Fibroblast of skin of left quadriceps (primary cell): ENCODE measurements around the gene PGAP1.
"Not testable (repeated sequence)": the region's sequence is repeated elsewhere in the genome, so short reads cannot be mapped to it uniquely, and the experiment has no call there.

ENCODE experiments used
- DNase-seq, 2 experiments: peaks; one replicate each; pipeline ENCODE4 v3.0.0-alpha.2; 2013; ENCODE audit warnings: low read depth in 2 of 2

Gene PGAP1

DNA sequence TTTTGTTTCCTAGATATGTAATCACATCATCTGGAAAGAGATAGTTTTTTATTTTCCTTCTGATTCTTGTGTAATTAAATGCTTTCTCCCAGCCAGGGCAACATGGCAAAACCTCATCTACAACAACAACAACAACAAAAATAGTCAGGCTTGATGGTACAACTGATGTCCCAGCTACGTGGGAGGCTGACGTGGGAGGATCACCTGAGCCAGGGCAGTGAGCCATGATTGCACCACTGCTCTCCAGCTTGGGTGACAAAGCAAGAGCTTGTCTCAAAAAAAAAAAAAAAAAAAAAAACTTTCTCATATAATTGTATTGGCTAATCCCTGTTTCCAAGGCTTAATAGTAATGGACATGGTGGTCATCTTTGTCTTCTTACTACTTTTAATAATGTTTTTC, 26.4 kb upstream of the PGAP1 start:
- DNase-seq: no peak

- no peak for DNase-seq
Measured at GRCh38 chr2:196951973-196952372, 25.5 kb upstream of the PGAP1 start.

GRCh38 chr2:196949116-196949515, 22.6 kb upstream of the PGAP1 start:
- no peak for DNase-seq

GRCh38 chr2:196944570-196944969, 18.1 kb upstream of the PGAP1 start:
- no peak for DNase-seq

GRCh38 chr2:196941398-196942078, 15.0 kb upstream of the PGAP1 start:
- DNase-seq: no peak

GRCh38 chr2:196939371-196939770, 12.9 kb upstream of the PGAP1 start:
- peak; percentile 45 to 48 for DNase-seq

GRCh38 chr2:196935432-196935831, 8.9 kb upstream of the PGAP1 start:
- DNase-seq: no peak

GRCh38 chr2:196934672-196935071, 8.2 kb upstream of the PGAP1 start:
- DNase-seq: no peak

- DNase-seq: no peak
Measured at GRCh38 chr2:196931555-196931954, 5.0 kb upstream of the PGAP1 start.

DNA sequence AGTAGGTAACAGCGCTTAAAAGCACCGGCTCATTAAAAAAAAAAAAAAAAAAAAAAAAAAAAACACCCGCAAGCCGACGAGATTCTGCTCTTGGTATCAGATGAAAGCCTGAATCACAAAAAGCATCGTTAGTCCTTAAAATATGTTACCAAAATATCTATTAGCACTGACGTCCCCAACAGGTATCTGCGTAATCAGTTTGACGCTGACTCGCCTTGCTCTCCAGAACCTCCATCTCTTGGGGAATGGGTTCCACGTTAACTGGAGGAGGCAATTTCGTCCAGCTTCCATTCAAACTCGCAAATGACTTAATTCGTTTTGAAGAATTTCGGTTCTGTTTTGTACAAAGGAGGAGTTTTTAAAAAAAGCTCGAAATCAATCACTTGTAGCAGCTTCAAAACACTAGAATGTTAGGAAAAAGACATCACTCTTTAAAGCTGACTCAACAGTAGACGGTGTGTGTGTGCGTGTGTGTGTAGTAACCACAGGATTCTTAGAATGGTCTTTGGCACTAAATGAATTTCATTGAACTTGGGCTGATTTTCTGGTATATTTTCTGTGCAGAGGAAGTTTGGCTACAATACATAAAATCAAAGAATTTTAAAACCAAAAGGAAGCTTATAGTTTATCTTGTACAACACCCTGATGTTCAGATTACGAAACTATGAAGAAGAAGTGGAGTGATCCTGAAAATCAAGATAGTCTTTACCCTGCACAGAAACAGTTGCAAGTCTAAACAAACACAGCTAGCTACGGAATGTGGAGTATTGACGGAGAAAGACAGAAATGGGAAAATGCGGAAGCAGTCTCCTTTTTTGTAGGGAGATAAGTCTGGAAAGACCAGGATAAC, 1.1 kb upstream of the PGAP1 start:
- DNase-seq: peak; percentile 63 to 69

GRCh38 chr2:196925768-196926561, 542 bp downstream of the PGAP1 start:
- DNase-seq: no peak

DNA sequence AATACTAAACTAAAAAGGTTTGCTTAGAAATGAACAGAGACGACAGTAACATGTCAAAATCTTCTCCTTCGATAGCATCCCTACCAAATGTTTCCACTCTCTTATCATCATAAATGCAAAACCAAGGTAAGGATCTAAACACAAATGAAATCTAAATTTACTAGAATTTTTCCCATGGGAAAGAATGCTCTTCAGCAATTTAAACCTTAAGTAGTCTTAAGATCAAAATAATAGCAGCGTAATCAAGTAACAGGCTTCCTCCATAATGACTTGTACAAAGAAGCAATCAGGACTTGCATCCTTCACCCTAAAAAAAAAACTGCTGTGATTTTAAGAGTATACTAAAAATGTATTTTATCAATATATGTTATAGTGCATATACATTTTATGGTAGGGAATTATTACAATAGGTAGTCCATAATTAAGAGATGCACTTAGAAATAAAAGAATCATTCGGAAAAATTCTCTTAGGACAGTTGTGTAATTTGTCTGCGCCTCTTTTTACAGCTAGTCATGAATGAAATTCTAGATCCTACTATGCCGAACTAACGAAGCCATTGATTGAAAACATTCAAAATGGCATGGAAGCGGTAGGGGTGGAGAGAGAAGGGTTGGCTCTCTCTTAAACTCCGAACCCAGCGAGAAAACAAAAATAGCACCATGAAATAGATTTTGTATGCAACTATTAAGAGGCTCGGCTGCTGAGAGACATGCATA, 1.3 kb downstream of the PGAP1 start:
- DNase-seq: no peak

GRCh38 chr2:196924051-196924450, 2.5 kb downstream of the PGAP1 start:
- DNase-seq: no peak

DNA sequence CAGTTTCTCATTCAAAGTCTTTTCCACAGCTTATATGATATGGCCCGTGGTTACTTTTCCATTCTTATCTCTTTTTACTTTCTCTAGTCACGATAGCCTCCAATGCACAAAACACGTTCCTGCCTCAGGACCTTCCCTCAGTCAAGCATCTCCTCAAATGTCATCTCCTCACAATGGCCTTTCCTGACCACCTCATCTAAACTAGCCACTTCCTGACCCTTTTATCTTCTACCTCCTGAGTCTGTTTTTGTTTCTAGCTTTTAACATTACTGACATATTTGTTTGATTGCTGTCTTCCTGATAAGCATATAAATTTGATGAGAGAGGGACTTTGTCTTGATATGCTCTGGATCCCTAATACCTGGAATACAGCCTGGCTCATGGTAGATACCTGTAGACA, 7.6 kb downstream of the PGAP1 start:
- DNase-seq: no peak

GRCh38 chr2:196917802-196918201, 8.7 kb downstream of the PGAP1 start:
- DNase-seq: no peak

GRCh38 chr2:196915507-196916189, 10.9 kb downstream of the PGAP1 start:
- DNase-seq: no peak

DNA sequence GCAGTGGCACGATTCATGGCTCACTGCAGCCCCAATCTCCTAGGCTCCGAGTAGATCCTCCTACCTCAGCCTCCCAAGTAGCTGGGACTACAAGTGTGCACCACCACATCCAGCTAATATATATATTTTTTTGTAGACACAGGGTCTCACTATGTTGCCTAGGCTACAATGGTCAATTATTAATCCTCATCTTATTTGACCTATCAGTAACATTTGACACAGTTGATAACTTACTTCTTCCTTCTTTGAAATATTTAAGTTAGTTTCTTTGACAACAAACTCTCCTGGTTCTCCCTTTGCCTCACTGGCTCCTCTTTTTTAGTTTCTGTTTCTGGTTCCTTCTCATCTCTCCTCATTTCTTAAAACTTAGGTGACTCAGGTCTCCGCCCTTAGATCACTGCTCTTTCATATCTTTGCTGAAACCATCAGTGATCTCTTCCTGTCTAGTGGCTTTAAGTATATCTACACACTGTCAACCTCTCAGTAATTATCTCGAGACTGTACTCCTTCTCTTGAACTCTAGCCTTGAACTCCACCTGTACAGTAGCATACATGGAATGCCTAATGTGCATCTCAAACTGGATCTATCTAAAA, 11.5 kb downstream of the PGAP1 start:
- no peak for DNase-seq

DNA sequence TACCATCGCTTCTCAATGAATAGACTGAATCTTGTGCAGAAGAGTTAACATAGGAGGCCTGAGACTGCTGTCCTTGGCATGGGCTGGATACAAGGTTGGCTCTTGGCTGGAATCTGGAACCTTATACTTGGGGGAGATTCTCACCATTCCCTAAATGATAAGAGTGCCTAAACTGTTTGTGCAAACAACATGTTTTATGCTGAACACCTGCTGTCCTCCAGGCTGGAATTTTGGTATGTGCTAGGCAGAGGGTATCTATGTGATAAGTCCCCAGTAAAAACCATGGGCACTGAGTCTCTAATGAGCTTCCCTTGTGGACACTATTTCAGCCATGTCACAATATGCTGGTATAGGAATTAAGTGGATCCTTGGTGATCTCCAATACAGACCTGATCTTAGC, 12.8 kb downstream of the PGAP1 start:
- no peak for DNase-seq

- not testable (repeated sequence) for DNase-seq
Measured at GRCh38 chr2:196905365-196905764, 21.1 kb downstream of the PGAP1 start.

DNA sequence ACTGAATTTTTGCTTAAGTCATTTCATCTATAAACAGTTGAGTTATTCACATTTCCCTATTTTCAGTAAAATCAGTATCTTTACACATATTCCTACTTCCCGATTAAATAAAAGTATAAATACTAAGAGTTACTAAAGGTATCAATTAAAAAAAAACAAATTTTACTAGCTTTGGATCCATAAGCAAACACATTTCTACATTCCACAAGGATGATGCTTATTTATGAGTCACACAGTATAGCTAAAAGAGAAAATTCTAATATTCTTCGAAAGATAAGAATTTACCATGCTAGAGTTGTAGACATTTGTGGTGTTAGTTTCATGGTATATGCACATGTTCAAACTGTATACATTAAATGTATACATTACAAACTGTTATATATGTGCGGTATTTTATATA, 23.7 kb downstream of the PGAP1 start:
- no peak for DNase-seq

GRCh38 chr2:196900843-196901242, 25.7 kb downstream of the PGAP1 start:
- DNase-seq: no peak
